ENCODE results near the gene ASCC3. TPM values are rescaled to one million over a fixed set of nuclear protein-coding genes. Genes with fewer than 3 reads are reported as not detected.

The ASCC3 gene
- total RNA-seq, 1 donor from 2014 or later, result 42.0 TPM

GRCh38 chr6:100700009-100700408 lies 181.1 kb downstream of the ASCC3 start:
- no peaks in the 10 kb centered on the region for H3K27me3 Mint-ChIP-seq (ENCODE audit: unreplicated experiment)
- peaks cover 19% of the 10 kb centered on the region for H3K36me3 Mint-ChIP-seq (ENCODE audit: unreplicated experiment)
- TF ChIP-seq CTCF (IDR thresholded peaks at IDR 0.05), result no peak
- no peaks in the 10 kb centered on the region for H3K4me1 Mint-ChIP-seq (ENCODE audit: unreplicated experiment)
- no peak overlapping the region for H3K27ac Mint-ChIP-seq (ENCODE audit: unreplicated experiment)
- H3K4me3 Mint-ChIP-seq (ENCODE audit: unreplicated experiment), result no peak overlapping the region
- peaks cover 20% of the 10 kb centered on the region for H3K9me3 Mint-ChIP-seq (ENCODE audit: unreplicated experiment)
- DNase-seq (ENCODE audit: extremely low spot score, unreplicated experiment), result no peak

- Mint-ChIP-seq H3K36me3 (ENCODE audit: unreplicated experiment) (peaks cover 8% of the 10 kb centered on the region), H3K9me3 (ENCODE audit: unreplicated experiment) (peaks cover 8% of the 10 kb centered on the region), H3K27ac (ENCODE audit: unreplicated experiment) (no peak overlapping the region), H3K4me3 (ENCODE audit: unreplicated experiment) (no peak overlapping the region), H3K27me3 (ENCODE audit: unreplicated experiment) (no peaks in the 10 kb centered on the region), H3K4me1 (ENCODE audit: unreplicated experiment) (no peaks in the 10 kb centered on the region)
- TF ChIP-seq CTCF (IDR thresholded peaks at IDR 0.05), result no peak
- no peak for DNase-seq (ENCODE audit: extremely low spot score, unreplicated experiment)
These were observed 185.7 kb downstream of the ASCC3 start for GRCh38 chr6:100695445-100695844.

DNA sequence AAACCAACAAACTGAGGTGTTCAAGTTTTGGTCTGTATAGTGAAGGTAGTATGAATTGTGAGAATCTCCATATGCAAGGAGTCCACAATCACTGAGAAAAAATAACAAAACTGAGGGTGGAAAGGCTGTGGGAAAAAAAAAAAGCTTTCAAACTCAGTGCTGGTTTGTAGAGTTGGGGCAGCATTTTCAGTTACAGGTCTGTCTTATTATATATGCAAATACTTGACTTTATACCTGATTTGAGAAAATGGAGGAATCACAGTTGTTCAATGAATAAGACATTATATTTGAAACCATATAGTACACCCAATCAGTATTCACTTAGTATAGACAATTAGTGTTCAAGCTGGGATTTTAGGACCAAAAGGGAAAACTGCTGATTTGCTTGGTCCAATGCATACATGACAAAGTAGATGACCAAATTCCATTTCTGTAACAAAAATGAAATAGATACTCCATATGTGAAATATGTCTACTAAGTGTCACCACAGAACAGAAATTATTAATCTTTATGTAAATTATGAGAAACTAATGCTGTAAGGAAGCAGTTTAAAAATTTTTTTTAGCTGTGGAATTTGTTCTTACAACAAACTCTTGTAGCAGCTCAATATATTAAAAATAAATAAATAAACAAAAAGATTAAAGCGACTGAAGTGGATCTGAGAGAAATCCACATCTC lies 187.7 kb downstream of the ASCC3 start:
- TF ChIP-seq CTCF (IDR thresholded peaks at IDR 0.05), result no peak
- H3K9me3 Mint-ChIP-seq (ENCODE audit: unreplicated experiment), result no peaks in the 10 kb centered on the region
- H3K27ac Mint-ChIP-seq (ENCODE audit: unreplicated experiment), result no peak overlapping the region
- no peaks in the 10 kb centered on the region for H3K27me3 Mint-ChIP-seq (ENCODE audit: unreplicated experiment)
- peaks cover 2% of the 10 kb centered on the region for H3K36me3 Mint-ChIP-seq (ENCODE audit: unreplicated experiment)
- H3K4me1 Mint-ChIP-seq (ENCODE audit: unreplicated experiment), result no peaks in the 10 kb centered on the region
- no peak for DNase-seq (ENCODE audit: extremely low spot score, unreplicated experiment)
- no peak overlapping the region for H3K4me3 Mint-ChIP-seq (ENCODE audit: unreplicated experiment)

DNA sequence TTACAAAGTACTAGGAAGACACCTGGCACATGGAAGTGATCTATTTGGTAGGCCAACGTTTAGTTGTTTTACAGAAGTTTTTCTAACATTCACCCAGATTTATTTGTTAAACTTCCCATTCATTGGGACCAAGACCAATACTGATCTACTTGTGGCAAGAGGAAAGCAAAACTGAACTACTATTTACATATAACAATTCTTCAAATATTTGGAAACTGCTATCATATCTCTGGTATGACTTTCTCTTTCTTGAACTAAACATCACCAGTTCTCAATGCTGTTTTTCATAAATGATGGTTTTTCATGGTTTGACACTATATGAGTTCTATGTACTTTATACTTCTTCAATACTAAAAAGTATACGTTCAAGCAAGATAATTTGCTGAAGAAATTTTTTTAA lies 189.2 kb downstream of the ASCC3 start:
- H3K36me3 Mint-ChIP-seq (ENCODE audit: unreplicated experiment), result peaks cover 3% of the 10 kb centered on the region
- DNase-seq (ENCODE audit: extremely low spot score, unreplicated experiment), result no peak
- H3K9me3 Mint-ChIP-seq (ENCODE audit: unreplicated experiment), result no peaks in the 10 kb centered on the region
- no peaks in the 10 kb centered on the region for H3K27me3 Mint-ChIP-seq (ENCODE audit: unreplicated experiment)
- H3K4me3 Mint-ChIP-seq (ENCODE audit: unreplicated experiment), result no peak overlapping the region
- H3K4me1 Mint-ChIP-seq (ENCODE audit: unreplicated experiment), result no peaks in the 10 kb centered on the region
- H3K27ac Mint-ChIP-seq (ENCODE audit: unreplicated experiment), result no peak overlapping the region
- no peak for TF ChIP-seq CTCF (IDR thresholded peaks at IDR 0.05)

GRCh38 chr6:100686216-100686615 lies 194.9 kb downstream of the ASCC3 start:
- no peaks in the 10 kb centered on the region for H3K9me3 Mint-ChIP-seq (ENCODE audit: unreplicated experiment)
- no peak overlapping the region for H3K27ac Mint-ChIP-seq (ENCODE audit: unreplicated experiment)
- peaks cover 6% of the 10 kb centered on the region for H3K36me3 Mint-ChIP-seq (ENCODE audit: unreplicated experiment)
- TF ChIP-seq CTCF (IDR thresholded peaks at IDR 0.05), result no peak
- H3K27me3 Mint-ChIP-seq (ENCODE audit: unreplicated experiment), result no peaks in the 10 kb centered on the region
- H3K4me3 Mint-ChIP-seq (ENCODE audit: unreplicated experiment), result no peak overlapping the region
- no peak for DNase-seq (ENCODE audit: extremely low spot score, unreplicated experiment)
- H3K4me1 Mint-ChIP-seq (ENCODE audit: unreplicated experiment), result peaks cover 15% of the 10 kb centered on the region
